Uterus (tissue), 4 donors: ENCODE measurements around the gene LYZ. TPM values are rescaled to one million over a fixed set of nuclear protein-coding genes. Genes with fewer than 3 reads are reported as not detected.

Source experiments
- DNase-seq, 2 donors: peaks; one replicate each; pipeline ENCODE4 v3.0.0-alpha.2; 2019 to 2020
- H3K27ac ChIP-seq, 2 donors: fragments of 200-600 bp; sonication (generic); 1 replicate in 1 of 2; 2 replicates in 1 of 2; pipeline ENCODE4 v1.5.1; 2016 to 2018
- H3K27me3 ChIP-seq, 2 donors: fragments of 200-600 bp; sonication (generic); one replicate each; pipeline ENCODE4 v1.5.1; 2018 to 2019; ENCODE audit warnings: control low read depth in 1 of 2
- H3K36me3 ChIP-seq, 2 donors: fragments of 200-600 bp; sonication (generic); one replicate each; pipeline ENCODE4 v1.5.1; 2019; ENCODE audit warnings: control low read depth in 1 of 2
- H3K4me1 ChIP-seq, 2 donors: fragments of 200-600 bp; sonication (generic); one replicate each; pipeline ENCODE4 v1.5.1; 2018 to 2019; ENCODE audit warnings: control low read depth in 1 of 2
- H3K4me3 ChIP-seq, 2 donors: fragments of 200-600 bp; sonication (generic); 1 replicate in 1 of 2; 2 replicates in 1 of 2; pipeline ENCODE4 v1.5.1; 2018 to 2019; ENCODE audit warnings: mild to moderate bottlenecking in 1 of 2
- H3K9me3 ChIP-seq, 2 donors: fragments of 200-600 bp; sonication (generic); one replicate each; pipeline ENCODE4 v1.5.1; 2019; ENCODE audit warnings: control low read depth in 1 of 2
- POLR2A ChIP-seq, 2 donors: fragments of 450-650 bp; IDR thresholded peaks; one replicate each; pipeline ENCODE4 v1.6.1; 2016; ENCODE audit warnings: antibody characterized with exemption in 2 of 2, mild to moderate bottlenecking in 1 of 2, moderate library complexity in 1 of 2
- intact Hi-C: fragments of 100-400 bp; cut with DNase I; formaldehyde crosslinking; loops from one replicate; pipeline ENCODE4 v1.15.1; 2023; ENCODE audit warnings: low total_unique reads
- total RNA-seq, 4 donors: library from RNA; depleted of rRNA in 3 of 4; stranded (reverse); fragments of >200 nt in 3 of 4; gene quantifications; one replicate each; pipeline versions ENCODE4 v1.1.0 to v1.2.4, GENCODE V29; 2014 to 2023
- TF ChIP-seq, protein P1 (sequence below), 4 experiments: fragments of 200-600 bp in 2 of 4; fragments of 450-650 bp in 2 of 4; sonication (generic) in 2 of 4; IDR thresholded peaks; one replicate each; pipeline ENCODE4 v1.5.1; 2016 to 2019; ENCODE audit warnings: antibody characterized with exemption in 4 of 4, mild to moderate bottlenecking in 2 of 4, moderate library complexity in 1 of 4
- donor health status: DM: yes; HTN: yes; CAD: no.

LYZ gene
- total RNA-seq, 4 donors from 2014 or later, result 7.4 to 17.4 (median 12.7) TPM

DNA sequence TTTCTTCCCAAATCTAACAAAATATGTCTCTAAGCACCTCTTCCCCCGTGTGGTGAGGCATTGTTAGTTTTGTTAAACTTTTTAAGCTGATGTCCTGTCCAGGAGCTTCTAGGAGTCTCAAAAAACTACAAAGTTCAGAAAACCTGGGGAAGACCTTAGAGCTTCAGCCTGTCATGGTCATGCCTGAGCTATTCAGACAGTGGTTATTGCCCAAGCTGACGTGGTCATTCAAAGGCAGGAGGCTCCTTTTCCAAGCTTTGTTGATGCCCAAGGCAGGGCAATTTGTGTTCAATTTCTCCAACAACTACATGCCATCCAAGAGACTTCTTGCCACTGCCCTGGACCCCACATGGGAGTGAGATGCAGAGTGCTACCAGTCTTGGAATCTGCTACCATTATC is 5.8 kb upstream of the LYZ start:
- Histone ChIP-seq H3K9me3 (no peaks in the 10 kb centered on the region), H3K27ac (no peak overlapping the region), H3K4me3 (no peak overlapping the region), H3K27me3 (no peaks in the 10 kb centered on the region), H3K36me3 (no peaks in the 10 kb centered on the region), H3K4me1 (no peaks in the 10 kb centered on the region)
- intact Hi-C loops, result no loop called here
- no peak for TF ChIP-seq POLR2A (IDR thresholded peaks at IDR 0.05)
- TF ChIP-seq, protein P1, sequence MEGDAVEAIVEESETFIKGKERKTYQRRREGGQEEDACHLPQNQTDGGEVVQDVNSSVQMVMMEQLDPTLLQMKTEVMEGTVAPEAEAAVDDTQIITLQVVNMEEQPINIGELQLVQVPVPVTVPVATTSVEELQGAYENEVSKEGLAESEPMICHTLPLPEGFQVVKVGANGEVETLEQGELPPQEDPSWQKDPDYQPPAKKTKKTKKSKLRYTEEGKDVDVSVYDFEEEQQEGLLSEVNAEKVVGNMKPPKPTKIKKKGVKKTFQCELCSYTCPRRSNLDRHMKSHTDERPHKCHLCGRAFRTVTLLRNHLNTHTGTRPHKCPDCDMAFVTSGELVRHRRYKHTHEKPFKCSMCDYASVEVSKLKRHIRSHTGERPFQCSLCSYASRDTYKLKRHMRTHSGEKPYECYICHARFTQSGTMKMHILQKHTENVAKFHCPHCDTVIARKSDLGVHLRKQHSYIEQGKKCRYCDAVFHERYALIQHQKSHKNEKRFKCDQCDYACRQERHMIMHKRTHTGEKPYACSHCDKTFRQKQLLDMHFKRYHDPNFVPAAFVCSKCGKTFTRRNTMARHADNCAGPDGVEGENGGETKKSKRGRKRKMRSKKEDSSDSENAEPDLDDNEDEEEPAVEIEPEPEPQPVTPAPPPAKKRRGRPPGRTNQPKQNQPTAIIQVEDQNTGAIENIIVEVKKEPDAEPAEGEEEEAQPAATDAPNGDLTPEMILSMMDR (IDR thresholded peaks at IDR 0.05), result no peak
- DNase-seq, result no peak

DNA sequence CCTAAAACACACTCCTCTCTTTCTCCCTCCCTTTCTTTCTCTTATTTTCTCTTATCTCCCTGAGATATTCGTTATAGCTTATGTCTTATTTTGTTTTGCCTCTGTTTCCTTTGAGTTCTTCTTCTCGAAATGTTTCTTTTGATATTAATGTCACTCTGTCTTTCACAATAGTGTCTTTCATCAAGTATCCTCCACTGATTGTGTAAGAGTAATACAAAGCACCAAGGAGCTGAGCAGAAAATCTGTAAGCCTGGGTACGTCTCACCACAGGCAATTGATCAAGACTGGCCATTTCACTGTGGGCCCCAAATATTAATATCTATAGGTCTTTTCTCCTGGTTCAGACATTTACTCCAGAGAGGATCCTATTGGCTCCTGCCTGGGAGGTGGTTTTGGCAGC is 4.8 kb upstream of the LYZ start:
- H3K4me1 ChIP-seq, result no peaks in the 10 kb centered on the region
- intact Hi-C loops, result no loop called here
- no peaks in the 10 kb centered on the region for H3K9me3 ChIP-seq
- no peak overlapping the region for H3K27ac ChIP-seq
- no peaks in the 10 kb centered on the region for H3K36me3 ChIP-seq
- H3K4me3 ChIP-seq, result no peak overlapping the region
- no peaks in the 10 kb centered on the region for H3K27me3 ChIP-seq
- no peak for DNase-seq
- TF ChIP-seq POLR2A (IDR thresholded peaks at IDR 0.05), result no peak
- TF ChIP-seq, protein P1 (IDR thresholded peaks at IDR 0.05), result no peak

DNA sequence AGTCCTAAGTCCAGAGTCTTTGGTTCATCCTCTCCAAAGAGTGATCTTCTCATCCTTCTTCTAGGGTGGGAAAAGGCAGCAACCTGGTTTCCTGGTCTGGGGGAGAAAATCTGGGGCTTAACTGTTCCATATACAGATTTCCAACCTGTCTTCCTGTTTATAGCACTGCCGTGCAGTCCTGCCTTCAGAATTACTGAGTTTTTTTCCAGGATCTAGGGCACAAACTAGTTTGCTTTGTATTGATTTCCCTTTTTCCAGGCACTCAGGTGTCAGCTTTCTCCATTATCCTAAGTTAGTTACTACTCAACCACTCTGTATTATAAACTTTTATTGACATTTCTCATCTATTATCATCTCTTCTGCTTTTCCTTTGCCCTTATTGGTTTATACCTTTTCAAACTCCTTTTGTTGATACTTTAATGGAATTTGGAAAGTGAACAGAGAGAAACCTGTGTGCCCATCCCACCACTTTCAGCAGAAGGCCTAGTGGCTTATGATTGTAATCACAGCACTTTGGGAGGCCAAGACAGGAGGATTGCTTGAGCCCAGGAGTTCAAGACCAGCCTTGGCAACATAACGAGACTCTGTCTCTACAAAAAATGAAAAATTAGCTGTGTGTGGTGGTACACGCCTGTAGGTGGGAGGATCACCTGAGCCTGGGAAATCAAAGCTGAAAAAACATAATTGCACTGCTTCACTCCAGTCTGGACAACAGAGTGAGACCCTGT is 4.1 kb upstream of the LYZ start:
- no peaks in the 10 kb centered on the region for H3K36me3 ChIP-seq
- H3K4me3 ChIP-seq, result no peak overlapping the region
- no peak overlapping the region for H3K27ac ChIP-seq
- no peak for TF ChIP-seq POLR2A (IDR thresholded peaks at IDR 0.05)
- TF ChIP-seq, protein P1 (IDR thresholded peaks at IDR 0.05), result no peak
- intact Hi-C loops, result no loop called here
- no peaks in the 10 kb centered on the region for H3K9me3 ChIP-seq
- no peaks in the 10 kb centered on the region for H3K4me1 ChIP-seq
- DNase-seq, result no peak
- H3K27me3 ChIP-seq, result no peaks in the 10 kb centered on the region

DNA sequence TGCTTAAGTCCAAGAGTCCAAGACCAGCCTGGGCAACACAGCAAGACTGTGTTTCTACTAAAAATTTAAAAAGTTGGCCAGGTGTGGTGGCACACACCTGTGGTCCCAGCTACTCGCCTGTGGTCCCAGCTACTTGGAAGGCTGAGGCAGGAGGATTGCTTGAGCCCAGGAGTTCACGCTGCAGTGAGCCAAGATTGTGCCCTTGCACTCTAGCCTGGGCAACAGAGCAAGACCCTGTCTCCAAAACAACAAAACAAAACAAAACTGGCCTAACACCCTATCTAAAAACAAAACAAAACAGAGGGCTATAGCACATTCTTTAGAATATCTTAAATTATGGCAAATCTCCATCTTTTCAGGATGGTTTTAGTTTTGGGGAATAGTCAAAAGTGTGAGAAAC is 3.1 kb upstream of the LYZ start:
- no peak for DNase-seq
- Histone ChIP-seq H3K27ac (no peak overlapping the region), H3K9me3 (no peaks in the 10 kb centered on the region), H3K36me3 (no peaks in the 10 kb centered on the region), H3K4me1 (no peaks in the 10 kb centered on the region), H3K27me3 (no peaks in the 10 kb centered on the region), H3K4me3 (no peak overlapping the region)
- intact Hi-C loops, result no loop called here
- TF ChIP-seq, protein P1 (IDR thresholded peaks at IDR 0.05), result no peak
- TF ChIP-seq POLR2A (IDR thresholded peaks at IDR 0.05), result no peak

DNA sequence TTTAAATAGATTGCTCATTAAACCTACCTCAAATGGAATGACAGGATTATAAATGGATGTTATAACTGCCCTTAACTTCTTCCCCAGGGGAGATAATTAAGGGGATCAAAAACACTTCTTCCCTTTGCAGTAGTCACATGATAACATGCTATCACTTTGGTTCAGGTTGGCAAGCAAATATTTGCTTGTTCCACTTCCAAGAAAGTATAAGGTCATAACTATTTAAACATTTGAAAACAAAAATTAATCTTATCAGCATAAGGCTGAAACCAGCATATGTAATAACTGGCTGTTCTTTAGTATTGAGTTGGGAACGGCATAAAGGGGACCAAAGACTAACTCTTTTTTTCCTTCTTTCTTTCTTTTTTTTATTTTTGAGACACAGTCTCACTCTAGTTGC is 2.4 kb upstream of the LYZ start:
- Histone ChIP-seq H3K27me3 (no peaks in the 10 kb centered on the region), H3K4me1 (no peaks in the 10 kb centered on the region), H3K27ac (no peak overlapping the region), H3K4me3 (no peak overlapping the region), H3K9me3 (no peaks in the 10 kb centered on the region), H3K36me3 (no peaks in the 10 kb centered on the region)
- intact Hi-C loops, result no loop called here
- DNase-seq, result no peak
- TF ChIP-seq, protein P1 (IDR thresholded peaks at IDR 0.05), result no peak
- TF ChIP-seq POLR2A (IDR thresholded peaks at IDR 0.05), result no peak
